IPS-NIHi7 (cell line): ENCODE measurements around the gene KRT15.
A peak's percentile ranks its signal among the peaks of the same experiment; 100 is the strongest.

Source experiments
- DNase-seq: peaks from one replicate; pipeline ENCODE4 v3.0.0; 2012; ENCODE audit warnings: mixed read lengths; ENCODE audit errors: extremely low spot score

Gene KRT15

GRCh38 chr17:41505007-41505808 lies 13.5 kb downstream of the KRT15 start, which contains the start of gene KRT13:
TSS of gene KRT13 (minus strand) at chr17:41505612. CDS start at chr17:41505550, 62 bp downstream.
- DNase-seq: no peak

GRCh38 chr17:41504246-41504977 lies 14.3 kb downstream of the KRT15 start:
- DNase-seq: no peak

GRCh38 chr17:41503202-41503601 lies 15.5 kb downstream of the KRT15 start:
- DNase-seq: no peak

- DNase-seq: peak; percentile 44
These were observed 18.4 kb downstream of the KRT15 start for GRCh38 chr17:41500131-41500911.

GRCh38 chr17:41499714-41500113 lies 19.0 kb downstream of the KRT15 start:
- DNase-seq: no peak

- DNase-seq: no peak
These were observed 20.4 kb downstream of the KRT15 start for GRCh38 chr17:41498276-41498675.

GRCh38 chr17:41496803-41497484 lies 21.7 kb downstream of the KRT15 start:
- peak; percentile 95 for DNase-seq

GRCh38 chr17:41494524-41494923 lies 24.2 kb downstream of the KRT15 start:
- DNase-seq: no peak

- DNase-seq: no peak
These were observed 25.9 kb downstream of the KRT15 start for GRCh38 chr17:41492771-41493170.

GRCh38 chr17:41492351-41492750 lies 26.3 kb downstream of the KRT15 start:
- no peak for DNase-seq

GRCh38 chr17:41491476-41491875 lies 27.2 kb downstream of the KRT15 start:
- DNase-seq: no peak

GRCh38 chr17:41490000-41490990 lies 28.4 kb downstream of the KRT15 start:
- DNase-seq: no peak

- no peak for DNase-seq
These were observed 29.2 kb downstream of the KRT15 start, which contains the start of gene KRT36 for GRCh38 chr17:41489531-41489930. TSS of gene KRT36 (minus strand) at chr17:41489910. CDS start at chr17:41489864, 46 bp downstream.

- peak; percentile 87 for DNase-seq
These were observed 31.7 kb downstream of the KRT15 start for GRCh38 chr17:41486809-41487530.

GRCh38 chr17:41486316-41486715 lies 32.4 kb downstream of the KRT15 start:
- no peak for DNase-seq

GRCh38 chr17:41484920-41485904 lies 33.5 kb downstream of the KRT15 start:
- DNase-seq: no peak

- no peak for DNase-seq
These were observed 34.5 kb downstream of the KRT15 start for GRCh38 chr17:41483991-41484826.
